Left ventricle myocardium superior (tissue), 1 donor: ENCODE measurements around the gene LDLRAP1. TPM values are rescaled to one million over a fixed set of nuclear protein-coding genes. Genes with fewer than 3 reads are reported as not detected.
"Not testable (repeated sequence)": the region's sequence is repeated elsewhere in the genome, so short reads cannot be mapped to it uniquely, and the experiment has no call there.

Source experiments
- ATAC-seq: fragments of 200-7000 bp; cut with Tn5 transposase; one replicate; pipeline ENCODE4 v1.9.1; 2020; ENCODE audit warnings: mild to moderate bottlenecking, moderate library complexity
- DNase-seq: peaks from one replicate; pipeline ENCODE4 v3.0.0-alpha.2; 2020
- intact Hi-C: fragments of 100-400 bp; cut with micrococcal nuclease; formaldehyde crosslinking; loops from one replicate; pipeline ENCODE4 v1.11.0; 2022
- long read RNA-seq: library from polyadenylated mRNA; unstranded; transcript quantifications from one replicate; pipeline ENCODE4 v2.0.0, GENCODE V29; 2021
- total RNA-seq: library from RNA; stranded (reverse); fragmentation: NEBNext Ultra II Directional; extraction: Animal tissue kit (Norgen Biotek cat#: 25700); gene quantifications from one replicate; pipeline ENCODE4 v1.2.1, GENCODE V29; 2021
- donor health status: DM: no; HTN: yes; CAD: no; lungs with severe emphysema.

The LDLRAP1 gene, protein sequence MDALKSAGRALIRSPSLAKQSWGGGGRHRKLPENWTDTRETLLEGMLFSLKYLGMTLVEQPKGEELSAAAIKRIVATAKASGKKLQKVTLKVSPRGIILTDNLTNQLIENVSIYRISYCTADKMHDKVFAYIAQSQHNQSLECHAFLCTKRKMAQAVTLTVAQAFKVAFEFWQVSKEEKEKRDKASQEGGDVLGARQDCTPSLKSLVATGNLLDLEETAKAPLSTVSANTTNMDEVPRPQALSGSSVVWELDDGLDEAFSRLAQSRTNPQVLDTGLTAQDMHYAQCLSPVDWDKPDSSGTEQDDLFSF
- total RNA-seq: 11.8 TPM
- long read RNA-seq, transcript LDLRAP1-201 (9 exons, 2,940 nt): major isoform, 20 of 42 reads
- long read RNA-seq, partial matches to known transcripts: 0 of 42 reads
- long read RNA-seq, other reads (novel, unspliced or antisense): 22 of 42 reads

DNA sequence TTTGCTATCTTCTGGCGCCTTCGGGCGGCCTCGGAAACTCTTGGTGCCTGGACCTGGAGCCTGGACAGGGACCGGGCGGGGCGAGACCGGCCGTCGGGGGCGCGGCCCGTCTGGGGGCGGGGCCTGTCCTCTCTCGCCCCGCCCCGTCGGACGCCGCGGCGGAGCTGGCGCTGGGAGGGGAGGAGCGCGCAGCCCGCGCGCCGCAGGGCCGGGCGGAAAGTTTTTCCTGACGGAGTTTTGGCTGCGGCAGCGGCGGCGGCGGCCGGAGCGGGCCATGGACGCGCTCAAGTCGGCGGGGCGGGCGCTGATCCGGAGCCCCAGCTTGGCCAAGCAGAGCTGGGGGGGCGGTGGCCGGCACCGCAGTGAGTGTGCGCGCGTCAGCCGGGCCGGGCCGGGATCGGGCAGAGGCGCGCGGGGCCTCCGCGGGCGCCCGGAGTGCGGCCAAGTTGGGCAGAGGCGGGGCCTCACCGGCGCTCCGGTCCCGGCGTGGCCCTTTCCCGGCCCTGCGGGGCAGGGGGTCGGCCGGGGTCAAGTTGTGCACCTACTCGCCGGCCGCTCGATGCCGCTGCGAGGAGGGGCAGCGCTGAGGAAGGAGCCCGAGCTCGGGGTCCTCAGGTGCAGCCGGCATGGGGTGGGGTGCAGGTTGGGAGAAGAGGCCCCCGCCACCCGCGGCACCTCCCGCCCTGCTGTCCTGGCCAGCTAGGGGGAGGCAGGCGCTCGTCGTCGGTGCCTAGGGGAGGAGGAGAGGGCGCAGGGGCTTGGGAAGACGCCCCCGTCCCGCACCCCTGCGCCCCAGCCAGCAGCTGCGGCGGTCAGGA, at the start of gene LDLRAP1:
LDLRAP1 (plus strand) TSS at position 182 of the 818 bp plus-strand sequence; CDS start at position 275, 93 bp downstream.
- ATAC-seq (peak; percentile 95), DNase-seq (peak; percentile 88)
- intact Hi-C loops: no loop called here

DNA sequence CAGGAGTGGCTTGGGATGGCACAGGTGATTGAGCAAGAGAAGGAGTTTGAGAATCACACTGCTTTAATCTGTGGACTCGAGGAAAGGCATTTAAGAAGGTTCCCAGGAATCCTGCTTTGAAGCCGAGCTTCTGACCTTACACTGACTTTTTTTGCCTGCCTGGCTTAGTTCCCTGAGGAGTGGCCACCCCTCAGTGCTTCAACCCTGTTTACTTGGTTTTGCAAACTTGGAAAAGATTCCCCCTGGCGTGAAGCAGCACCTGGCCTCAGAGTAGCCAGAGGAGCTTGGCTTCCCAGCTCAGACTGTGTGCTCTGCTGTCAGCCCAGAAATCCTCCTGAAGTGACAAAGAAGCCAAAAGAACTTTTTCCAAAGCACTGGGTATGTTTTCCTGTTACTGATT, 48.5 kb upstream of the LDLRAP1 start:
- DNase-seq (no peak), ATAC-seq (no peak)
- intact Hi-C loops: no loop called here

DNA sequence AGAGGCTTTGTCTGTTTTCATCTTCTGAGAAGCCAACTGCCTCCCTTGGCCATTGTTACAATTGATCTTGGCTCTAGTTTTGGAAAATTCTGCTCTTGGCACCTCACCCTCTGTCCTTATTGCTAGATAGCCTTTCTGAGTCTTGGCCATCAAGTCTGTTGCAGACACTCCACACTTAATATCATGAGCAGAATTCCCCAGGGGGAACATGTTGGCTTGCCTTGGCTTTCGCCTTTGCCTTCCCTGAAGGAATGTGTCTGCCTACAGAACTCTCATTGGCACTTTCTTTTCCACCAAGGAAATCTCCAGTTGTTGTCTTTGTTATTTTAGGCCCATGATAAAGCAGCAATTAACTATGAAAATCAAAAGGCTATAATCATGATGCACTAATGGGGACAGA, 42.7 kb upstream of the LDLRAP1 start:
- no peak for DNase-seq
- ATAC-seq: peak; percentile 65
- intact Hi-C loops: no loop called here

DNA sequence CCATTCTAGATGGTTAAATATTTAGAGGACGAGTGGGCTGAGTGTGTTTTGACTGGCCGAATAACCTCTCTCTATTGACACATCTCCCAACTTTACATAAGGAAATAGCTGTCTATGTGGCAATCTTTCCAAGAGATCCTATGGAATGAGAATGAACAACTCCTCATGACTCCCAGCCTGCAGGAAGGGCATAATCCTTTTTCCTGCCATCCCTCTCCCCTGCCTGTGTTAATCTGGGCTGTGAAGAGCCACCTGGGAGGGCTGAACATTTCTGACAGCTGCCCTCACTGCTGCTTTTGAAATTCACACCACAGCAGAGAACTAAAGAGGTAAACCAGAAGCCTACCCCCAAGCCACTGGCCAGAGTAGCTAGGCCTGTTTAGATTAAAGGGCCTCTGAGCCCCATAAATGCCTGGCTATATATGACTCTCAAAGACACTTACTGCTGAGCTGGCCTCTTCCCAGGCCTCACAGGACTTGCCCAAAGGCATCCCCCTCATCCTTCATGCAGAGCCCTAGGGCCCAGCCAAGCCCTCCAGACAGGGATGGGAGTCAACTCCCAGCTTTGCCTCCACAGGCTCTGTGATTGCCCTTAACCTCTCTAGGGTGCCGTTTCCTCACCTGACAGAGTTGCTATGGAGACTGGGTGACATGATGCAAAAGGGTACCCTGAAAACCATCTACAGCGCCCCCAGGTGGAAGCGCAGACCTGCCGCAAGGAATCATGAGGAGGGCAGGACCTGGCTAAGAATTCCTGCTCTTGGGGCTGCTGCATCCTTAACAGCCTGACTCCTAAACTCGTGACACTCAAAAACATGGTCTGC, 42.0 kb upstream of the LDLRAP1 start:
- DNase-seq (no peak), ATAC-seq (no peak)
- intact Hi-C loops: no loop called here

DNA sequence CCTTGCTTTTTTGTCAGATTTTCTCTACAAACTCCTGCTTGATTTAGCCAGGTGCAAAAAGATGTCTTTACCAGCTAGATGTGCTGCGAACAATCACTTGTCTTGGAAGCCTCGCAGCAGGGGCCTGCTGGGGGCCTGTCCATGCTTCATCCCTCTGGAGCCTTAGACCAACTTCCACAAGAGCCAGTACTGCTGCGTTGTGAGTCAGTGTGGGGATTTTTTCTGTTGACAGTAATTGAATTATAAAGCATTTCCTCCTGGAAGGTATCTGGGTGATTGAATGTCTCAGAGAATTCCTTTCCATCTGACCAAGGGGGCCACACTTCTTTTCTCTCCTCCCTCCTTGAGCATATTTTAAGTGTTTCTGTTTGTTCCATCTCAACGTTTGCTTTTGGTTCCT, 40.4 kb upstream of the LDLRAP1 start:
- ATAC-seq: no peak
- DNase-seq: no peak
- intact Hi-C loops: no loop called here

DNA sequence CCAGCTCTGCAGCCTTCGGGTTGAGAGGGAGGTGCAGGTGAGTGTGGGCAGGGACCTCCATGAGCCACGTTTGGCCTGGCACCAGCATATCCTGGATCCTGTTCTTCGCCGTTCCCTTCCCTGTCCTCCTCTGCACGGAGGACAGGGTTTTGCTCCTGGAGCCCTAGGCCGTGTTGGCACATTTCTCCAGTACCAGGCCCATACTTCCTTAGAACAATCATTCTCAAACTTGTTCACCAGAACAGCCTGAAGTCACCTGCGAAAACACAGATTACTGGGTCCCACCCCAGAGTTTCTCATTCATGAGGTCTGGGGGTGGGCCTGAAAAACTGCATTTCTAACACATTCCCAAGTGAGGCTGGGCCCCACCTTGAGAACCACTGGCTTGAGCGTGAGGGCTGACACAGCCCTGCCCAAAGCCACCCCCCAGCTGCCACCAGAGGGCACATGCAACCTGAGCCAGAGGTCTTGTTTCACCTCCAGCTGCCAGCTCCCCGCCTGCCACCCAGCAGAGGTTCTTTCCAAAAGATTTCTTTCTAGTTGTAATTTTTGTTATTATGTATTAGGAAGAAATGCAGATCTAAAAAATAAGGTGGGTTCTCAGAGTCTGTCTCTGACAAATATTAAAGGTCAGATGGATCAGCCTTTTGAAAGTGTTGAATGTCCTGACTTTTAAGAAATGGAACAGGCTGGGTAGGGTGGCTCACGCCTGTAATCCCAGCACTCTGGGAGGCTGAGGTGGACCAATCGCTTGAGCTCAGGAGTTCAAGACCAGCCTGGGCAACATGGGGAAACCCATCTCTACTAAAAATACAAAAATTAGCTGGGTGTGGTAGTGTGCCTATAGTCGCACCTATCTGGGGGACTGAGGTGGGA, 39.6 kb upstream of the LDLRAP1 start:
- intact Hi-C loops: no loop called here
- peak; percentile 74 for DNase-seq
- peak; percentile 85 for ATAC-seq

DNA sequence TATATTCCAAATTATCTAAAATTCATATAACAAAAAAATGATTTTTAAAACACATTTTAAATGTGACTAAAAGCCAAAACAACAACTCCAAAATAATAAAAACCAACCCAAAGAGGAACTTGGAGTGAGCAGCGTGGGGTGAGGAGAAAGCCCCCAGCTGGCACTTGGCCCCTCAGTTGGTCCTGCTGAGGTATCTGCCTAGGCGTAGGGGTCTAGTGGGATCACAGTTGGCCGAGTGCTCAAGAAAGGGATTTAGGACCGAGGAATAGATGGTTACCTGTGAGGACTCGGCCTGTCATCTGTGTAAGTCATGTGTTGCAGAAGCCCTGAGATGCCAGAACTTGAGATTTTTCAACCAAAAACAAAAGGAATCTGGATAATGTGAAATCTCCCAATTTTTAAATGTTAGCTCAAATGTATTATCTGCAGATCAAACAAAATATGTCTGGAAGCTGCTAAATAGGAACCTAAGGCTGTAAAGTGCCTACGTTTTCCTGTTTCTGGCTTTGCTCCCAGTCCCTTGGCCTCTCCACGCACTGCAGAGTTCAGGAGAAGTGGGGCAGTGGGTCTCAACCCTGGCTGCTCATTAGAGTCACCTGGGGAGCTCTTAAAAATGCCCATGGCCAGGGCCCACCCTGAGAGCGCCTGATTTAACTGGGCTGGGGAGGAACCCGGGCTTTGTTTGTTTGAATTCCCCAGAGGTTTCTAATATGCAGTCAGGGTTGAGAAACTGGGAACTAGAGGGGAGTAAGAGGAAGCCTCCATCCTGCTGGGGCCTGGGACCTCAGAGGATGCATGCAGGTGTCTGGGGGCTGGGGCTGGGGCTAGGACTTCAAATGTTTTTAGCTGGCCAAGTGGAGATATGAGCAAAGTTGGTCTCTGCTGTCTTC, 38.5 kb upstream of the LDLRAP1 start:
- DNase-seq (no peak), ATAC-seq (no peak)
- intact Hi-C loops: no loop called here

DNA sequence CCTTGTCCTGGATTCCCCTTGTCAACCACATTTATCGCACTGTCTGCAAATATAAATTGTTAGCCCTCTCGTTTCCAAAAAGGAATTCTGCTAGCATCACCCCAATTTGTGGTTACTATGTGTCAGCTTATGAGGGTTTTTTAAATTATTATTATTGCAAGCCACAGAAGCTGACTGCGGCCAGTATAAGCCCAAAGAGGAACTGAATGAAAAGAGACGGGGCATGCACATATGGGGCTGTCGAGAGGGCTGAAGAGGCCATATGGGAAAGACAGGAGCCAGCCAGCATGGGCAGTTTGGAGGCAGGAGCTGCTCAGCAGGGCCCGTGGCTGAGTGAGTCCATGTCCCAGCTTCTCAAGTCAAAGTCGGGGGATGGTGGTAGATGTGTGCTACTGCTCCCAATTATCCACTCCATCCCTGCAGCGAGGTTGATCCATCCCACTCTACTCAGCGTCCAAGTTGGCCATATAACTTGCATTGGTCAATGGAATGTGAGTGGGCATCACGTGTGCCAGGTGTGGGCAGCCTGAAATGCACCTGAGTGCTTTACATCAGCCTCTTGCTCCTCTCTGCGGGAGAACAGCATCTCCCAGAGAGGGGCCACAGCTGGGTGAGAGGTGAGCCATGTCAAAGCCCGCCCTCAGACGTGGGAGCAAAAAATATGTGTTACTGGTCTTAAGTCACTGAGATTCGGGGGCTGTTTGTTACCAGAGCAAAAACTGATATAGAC, 37.6 kb upstream of the LDLRAP1 start:
- no peak for DNase-seq
- intact Hi-C loops: no loop called here
- ATAC-seq: no peak

DNA sequence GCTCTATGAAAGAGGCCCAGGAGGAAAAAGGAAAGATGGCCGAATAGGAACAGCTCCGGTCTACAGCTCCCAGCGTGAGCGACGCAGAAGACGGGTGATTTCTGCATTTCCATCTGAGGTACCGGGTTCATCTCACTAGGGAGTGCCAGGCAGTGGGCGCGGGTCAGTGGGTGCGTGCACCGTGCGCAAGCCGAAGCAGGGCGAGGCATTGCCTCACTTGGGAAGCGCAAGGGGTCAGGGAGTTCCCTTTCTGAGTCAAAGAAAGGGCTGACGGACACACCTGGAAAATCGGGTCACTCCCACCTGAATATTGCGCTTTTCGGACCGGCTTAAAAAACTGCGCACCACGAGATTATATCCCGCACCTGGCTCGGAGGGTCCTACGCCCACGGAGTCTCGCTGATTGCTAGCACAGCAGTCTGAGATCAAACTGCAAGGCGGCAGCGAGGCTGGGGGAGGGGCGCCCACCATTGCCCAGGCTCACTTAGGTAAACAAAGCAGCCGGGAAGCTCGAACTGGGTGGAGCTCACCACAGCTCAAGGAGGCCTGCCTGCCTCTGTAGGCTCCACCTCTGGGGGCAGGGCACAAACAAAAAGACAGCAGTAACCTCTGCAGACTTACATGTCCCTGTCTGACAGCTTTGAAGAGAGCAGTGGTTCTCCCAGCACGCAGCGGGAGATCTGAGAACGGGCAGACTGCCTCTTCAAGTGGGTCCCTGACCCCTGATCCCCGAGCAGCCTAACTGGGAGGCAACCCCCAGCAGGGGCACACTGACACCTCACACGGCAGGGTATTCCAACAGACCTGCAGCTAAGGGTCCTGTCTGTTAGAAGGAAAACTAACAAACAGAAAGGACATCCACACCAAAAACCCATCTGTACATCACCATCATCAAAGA, 36.6 kb upstream of the LDLRAP1 start:
- intact Hi-C loops, DNase-seq: not testable (repeated sequence)

DNA sequence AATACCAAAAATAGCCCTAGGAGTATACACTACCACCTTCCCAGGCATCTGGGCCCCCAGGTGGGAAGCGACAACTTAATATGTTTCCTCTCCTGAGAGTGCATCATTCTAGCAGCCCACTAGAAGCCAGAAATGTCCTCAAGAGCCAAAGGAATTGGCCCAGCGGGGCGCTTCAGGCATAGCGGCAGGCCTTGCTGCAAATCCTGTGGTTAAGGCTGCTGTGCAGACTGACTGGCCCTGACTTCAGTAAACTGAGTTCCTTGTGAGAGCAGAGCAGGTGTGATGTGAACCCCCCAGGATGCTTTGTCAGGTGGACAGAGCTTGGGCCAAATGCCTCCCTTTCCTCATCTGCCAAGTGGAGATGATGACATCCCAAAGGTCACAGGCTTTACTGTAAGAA, 29.7 kb upstream of the LDLRAP1 start:
- intact Hi-C loops: no loop called here
- DNase-seq: no peak
- no peak for ATAC-seq

More for the DNA sequence above, 36.6 kb upstream of the LDLRAP1 start:
- not testable (repeated sequence) for ATAC-seq

DNA sequence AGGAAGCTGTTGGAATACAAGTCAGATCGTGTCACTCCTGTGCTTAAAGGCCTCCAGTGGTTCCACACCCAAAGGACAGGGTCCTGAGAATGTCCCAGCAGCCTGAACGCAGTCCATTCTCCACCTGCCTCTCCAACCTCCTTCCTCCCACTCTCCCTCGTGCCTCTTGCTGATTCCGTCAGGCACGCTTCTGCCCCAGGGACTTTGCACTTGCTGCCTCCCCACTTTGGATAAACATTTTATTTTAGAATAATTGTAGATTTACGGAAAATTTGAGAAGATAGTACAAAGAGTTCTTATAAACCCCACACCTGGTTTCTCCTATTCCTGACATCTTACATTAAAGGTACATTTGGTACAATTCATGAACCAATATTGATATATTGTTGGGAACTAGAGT, 28.4 kb upstream of the LDLRAP1 start:
- intact Hi-C loops: no loop called here
- no peak for DNase-seq
- ATAC-seq: no peak

DNA sequence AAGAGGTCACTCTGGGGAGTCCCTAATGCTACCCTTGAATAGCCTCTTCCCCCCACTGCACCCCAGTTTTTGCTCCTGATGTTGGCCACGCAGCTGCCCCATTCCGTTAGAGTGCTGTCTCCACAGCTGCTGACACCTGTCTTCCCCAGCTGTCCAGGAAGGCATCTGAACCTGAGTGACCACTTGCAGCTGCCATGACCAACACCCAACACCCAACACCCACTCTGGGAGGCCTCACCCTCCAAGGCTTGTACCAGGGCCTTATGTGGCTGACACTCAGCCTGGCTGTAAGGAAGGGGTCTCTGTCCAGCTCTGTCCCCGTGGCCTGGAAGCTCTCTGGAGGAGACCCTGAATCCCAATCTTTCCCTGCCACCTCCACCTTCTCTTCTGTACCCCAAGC, 26.7 kb upstream of the LDLRAP1 start:
- ATAC-seq (no peak), DNase-seq (no peak)
- intact Hi-C loops: no loop called here

DNA sequence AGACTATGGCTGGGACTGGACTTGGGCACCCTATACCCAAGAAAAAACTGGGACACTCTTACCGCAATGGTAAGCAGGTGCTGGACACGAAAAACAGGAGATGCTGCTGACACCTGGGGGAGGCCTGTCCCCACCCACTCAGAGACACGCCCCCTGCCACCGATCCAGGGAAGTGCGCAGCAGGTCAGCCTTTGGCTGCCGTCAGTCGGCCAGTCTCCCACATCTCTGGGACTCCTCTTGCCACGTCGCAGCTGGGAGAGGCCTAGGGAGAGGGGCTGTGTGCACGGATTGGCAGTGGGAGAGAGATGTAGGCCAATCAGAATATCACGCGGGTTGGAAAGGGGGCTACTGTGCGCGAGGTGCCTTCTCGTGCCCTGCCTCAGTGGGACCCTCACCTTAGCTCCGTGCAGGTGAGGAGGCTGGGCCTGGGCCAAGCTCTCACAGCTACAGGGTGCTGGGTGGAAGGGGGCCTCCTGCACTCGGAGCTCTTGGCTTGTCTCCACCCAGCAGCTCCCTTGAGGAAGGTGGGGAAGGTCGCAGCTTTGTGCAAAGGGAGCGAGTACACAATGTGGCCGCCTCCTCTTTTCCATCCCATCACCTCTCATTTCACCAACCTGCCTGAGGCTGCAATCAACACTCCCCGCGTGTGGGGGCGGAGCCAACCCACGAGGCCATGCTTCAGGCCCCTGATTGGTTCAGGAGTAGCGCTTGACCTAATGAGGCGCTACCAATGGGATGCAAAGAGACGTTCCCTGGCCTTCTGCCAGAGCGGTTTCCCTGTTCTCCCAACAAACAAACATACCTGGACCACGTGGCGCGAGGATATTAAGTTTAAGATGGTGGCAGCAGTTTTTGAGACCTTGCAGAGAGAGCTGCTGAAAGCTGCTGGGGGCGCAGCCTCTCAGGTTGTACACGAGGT, 25.7 kb upstream of the LDLRAP1 start:
- DNase-seq: no peak
- no peak for ATAC-seq
- intact Hi-C loops: no loop called here

DNA sequence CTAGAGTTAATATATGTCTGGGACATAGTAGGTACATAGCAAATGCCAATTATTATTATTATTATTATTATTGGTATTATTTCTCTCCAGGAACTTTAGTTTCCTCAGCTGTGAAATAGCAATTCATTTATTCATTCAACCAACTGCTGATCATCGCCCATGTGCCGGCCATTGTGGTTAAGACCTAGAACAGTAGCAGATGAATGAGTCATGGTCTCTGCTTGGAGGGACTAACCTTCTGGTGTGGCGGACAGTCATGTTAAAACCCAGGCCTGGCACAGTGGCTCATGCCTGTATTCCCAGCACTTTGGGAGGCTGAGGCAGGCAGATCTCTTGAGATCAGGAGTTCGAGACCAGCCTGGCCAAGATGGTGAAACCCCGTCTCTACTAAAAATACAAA, 23.8 kb upstream of the LDLRAP1 start:
- DNase-seq (no peak), ATAC-seq (no peak)
- intact Hi-C loops: no loop called here

DNA sequence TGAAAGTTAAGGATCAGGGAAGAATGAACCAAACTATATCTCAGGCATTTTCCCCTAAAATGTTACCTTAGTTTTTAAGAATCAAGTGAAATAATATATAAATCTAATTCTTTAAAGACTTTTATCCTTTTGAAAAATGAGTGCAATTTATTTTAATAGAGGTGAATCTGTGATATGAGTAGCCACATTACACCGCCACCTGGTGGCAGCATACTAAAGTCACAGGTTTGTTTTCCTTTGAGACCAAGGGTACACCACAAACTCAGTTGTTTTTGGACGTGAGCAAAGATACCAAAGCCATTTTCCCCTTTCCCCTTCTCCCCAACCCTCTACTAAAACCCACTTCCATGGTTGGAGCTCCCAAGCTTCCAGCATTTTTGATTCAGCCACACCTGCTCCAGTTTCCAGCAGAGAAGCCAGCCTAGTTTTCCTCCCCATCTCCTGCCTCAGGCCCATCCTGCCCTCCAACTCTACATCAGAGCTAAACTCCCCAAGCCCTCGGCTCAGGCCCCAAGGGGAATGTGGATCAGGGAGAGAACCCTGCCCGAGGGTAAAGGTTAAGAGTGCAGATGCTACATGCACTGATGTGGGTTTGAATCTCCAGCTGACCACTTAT, 22.9 kb upstream of the LDLRAP1 start:
- intact Hi-C loops: no loop called here
- peak; percentile 72 for DNase-seq
- ATAC-seq: peak; percentile 50
